Body of pancreas (tissue), 4 donors: ENCODE data around the gene NFIA. TPM values are rescaled to one million over a fixed set of nuclear protein-coding genes. Genes with fewer than 3 reads are reported as not detected.

Experiments
- ATAC-seq: fragments of 150-250 bp; one replicate; pipeline ENCODE4 v1.9.1; 2016
- DNase-seq, 4 donors: peaks; one replicate each; pipeline ENCODE4 v3.0.0-alpha.2; 2019
- H3K27ac ChIP-seq, 4 donors: fragments of 200-600 bp; sonication (generic); 1 replicate in 3 of 4; 2 replicates in 1 of 4; pipeline versions ENCODE4 v1.5.1 to v1.6.1; 2016 to 2019; ENCODE audit warnings: mild to moderate bottlenecking in 1 of 4, mixed read lengths in 1 of 4, moderate library complexity in 1 of 4
- H3K27me3 ChIP-seq, 2 donors: fragments of 200-600 bp; sonication (generic); one replicate each; pipeline ENCODE4 v1.6.0; 2016; ENCODE audit warnings: mild to moderate bottlenecking in 1 of 2
- H3K36me3 ChIP-seq, 2 donors: fragments of 200-600 bp; sonication (generic); replicated peaks in 1 of 2; 2 replicates each; pipeline ENCODE4 v1.5.1; 2016; ENCODE audit warnings: low read depth in 2 of 2; ENCODE audit not compliant: insufficient read depth in 1 of 2
- H3K4me1 ChIP-seq: fragments of 200-600 bp; sonication (generic); one replicate; pipeline ENCODE4 v1.6.0; 2016
- H3K4me3 ChIP-seq, 2 donors: fragments of 200-600 bp; sonication (generic); 1 replicate in 1 of 2; 2 replicates in 1 of 2; pipeline ENCODE4 v1.5.1; 2016 to 2019
- H3K9me3 ChIP-seq, 3 donors: fragments of 200-600 bp; sonication (generic); 1 replicate in 2 of 3; 2 replicates in 1 of 3; pipeline ENCODE4 v1.5.1; 2016
- POLR2A ChIP-seq, 3 donors: fragments of 450-650 bp; IDR thresholded peaks; one replicate each; pipeline ENCODE4 v1.6.1; 2016; ENCODE audit warnings: antibody characterized with exemption in 3 of 3, mild to moderate bottlenecking in 2 of 3
- WGBS, 2 donors: methylation state at CpG; one replicate each; pipeline ENCODE4 v1.1.5; 2017; 5-methylcytosine and 5-hydroxymethylcytosine counted together
- intact Hi-C: fragments of 100-400 bp; cut with DNase I; formaldehyde crosslinking; loops from one replicate; pipeline ENCODE4 v1.15.1; 2023
- total RNA-seq, 2 donors: library from RNA; depleted of rRNA; stranded (reverse); fragments of >200 nt; gene quantifications; one replicate each; pipeline ENCODE4 v1.1.0, GENCODE V29; 2016
- TF ChIP-seq, protein P1 (sequence below), 7 experiments: fragments of 450-650 bp in 4 of 7; fragments of 200-600 bp in 3 of 7; sonication (generic) in 3 of 7; IDR thresholded peaks; one replicate each; pipeline ENCODE4 v1.5.1; 2016 to 2019; ENCODE audit warnings: antibody characterized with exemption in 7 of 7

NFIA gene
- total RNA-seq, 2 donors from 2014 or later: 21.5 to 32.3 TPM

DNA sequence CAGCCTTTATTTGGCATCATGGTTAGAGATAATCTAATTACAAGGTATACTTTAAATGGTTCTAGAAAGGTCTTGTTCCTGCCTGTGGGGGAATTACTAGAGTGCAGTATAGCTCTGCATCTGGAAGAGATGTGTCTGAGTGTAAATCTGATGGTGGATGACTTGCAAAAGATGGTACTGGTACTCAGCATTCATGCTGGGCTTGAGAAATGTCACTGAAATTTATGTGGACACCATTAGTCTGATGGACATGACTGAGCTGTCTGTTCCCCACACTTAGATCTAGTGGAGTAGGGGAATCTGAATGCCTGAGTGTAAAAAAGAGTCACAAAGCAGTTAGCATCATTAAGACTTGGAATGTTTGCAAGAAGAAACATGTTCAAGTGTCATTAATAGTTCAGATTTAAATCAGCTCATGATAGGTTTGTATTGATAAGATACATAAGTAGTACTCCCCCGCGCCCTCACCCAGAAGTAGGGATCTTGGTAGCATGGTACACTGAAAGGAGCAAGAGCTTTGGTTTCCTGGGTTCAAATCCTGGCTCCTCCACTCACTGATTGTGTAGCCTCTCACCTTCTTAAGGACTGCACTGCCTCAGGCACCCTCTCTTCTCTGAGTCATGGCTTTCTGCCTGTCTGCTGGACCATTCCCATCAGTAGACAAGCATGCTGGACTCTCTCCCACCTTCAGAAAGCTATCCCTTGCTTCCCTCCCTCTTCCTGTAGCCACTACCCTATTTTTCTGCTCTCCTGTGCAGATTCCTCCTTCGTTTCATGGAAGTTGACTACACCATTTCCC lies 292.9 kb downstream of the NFIA start:
- TF ChIP-seq, protein P1, sequence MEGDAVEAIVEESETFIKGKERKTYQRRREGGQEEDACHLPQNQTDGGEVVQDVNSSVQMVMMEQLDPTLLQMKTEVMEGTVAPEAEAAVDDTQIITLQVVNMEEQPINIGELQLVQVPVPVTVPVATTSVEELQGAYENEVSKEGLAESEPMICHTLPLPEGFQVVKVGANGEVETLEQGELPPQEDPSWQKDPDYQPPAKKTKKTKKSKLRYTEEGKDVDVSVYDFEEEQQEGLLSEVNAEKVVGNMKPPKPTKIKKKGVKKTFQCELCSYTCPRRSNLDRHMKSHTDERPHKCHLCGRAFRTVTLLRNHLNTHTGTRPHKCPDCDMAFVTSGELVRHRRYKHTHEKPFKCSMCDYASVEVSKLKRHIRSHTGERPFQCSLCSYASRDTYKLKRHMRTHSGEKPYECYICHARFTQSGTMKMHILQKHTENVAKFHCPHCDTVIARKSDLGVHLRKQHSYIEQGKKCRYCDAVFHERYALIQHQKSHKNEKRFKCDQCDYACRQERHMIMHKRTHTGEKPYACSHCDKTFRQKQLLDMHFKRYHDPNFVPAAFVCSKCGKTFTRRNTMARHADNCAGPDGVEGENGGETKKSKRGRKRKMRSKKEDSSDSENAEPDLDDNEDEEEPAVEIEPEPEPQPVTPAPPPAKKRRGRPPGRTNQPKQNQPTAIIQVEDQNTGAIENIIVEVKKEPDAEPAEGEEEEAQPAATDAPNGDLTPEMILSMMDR (IDR thresholded peaks at IDR 0.05): no peak
- no peak for TF ChIP-seq POLR2A (IDR thresholded peaks at IDR 0.05)

DNA sequence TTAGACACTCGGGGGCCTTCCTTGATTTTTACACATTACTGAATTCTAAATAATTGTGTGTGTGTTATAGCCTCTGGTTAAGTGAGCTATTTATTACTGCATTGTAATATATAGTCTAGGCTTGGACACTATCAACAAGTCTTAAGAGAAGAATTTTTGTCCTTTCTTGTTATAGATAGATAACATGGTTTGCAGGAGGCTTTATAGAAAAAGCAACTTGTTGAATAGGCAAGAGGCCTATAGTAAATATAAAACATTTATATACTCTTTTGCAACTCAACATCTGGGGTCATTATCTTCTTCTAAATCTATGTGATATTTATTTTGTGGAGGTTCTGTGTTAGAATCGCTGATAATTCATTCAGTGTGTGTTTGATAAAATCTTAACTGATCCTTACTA lies 293.8 kb downstream of the NFIA start:
- no peaks in the 10 kb centered on the region for H3K9me3 ChIP-seq
- H3K36me3 ChIP-seq: no peaks in the 10 kb centered on the region
- DNase-seq (no peak), ATAC-seq (no peak)
- 85 to 89% methylated on average over 2 of the region's 2 CpGs for WGBS, 2 donors
- H3K4me3 ChIP-seq: no peak overlapping the region
- no peaks in the 10 kb centered on the region for H3K27me3 ChIP-seq
- no peak overlapping the region for H3K27ac ChIP-seq
- intact Hi-C loops: no loop called here
- TF ChIP-seq, protein P1 (IDR thresholded peaks at IDR 0.05): no peak
- no peaks in the 10 kb centered on the region for H3K4me1 ChIP-seq

More for the DNA sequence above, 292.9 kb downstream of the NFIA start:
- H3K4me3 ChIP-seq: no peak overlapping the region
- H3K27ac ChIP-seq: no peak overlapping the region
- H3K4me1 ChIP-seq: no peaks in the 10 kb centered on the region
- no peaks in the 10 kb centered on the region for H3K36me3 ChIP-seq
- WGBS, 2 donors: 90 to 93% methylated on average over 3 of the region's 3 CpGs
- intact Hi-C loops: no loop called here
- no peaks in the 10 kb centered on the region for H3K9me3 ChIP-seq
- no peak for DNase-seq
- ATAC-seq: no peak
- H3K27me3 ChIP-seq: no peaks in the 10 kb centered on the region

GRCh38 chr1:61377242-61377958 lies 295.0 kb downstream of the NFIA start:
- no peak for ATAC-seq
- Histone ChIP-seq H3K27me3 (no peaks in the 10 kb centered on the region), H3K9me3 (no peaks in the 10 kb centered on the region), H3K27ac (no peak overlapping the region), H3K36me3 (no peaks in the 10 kb centered on the region), H3K4me1 (no peaks in the 10 kb centered on the region), H3K4me3 (no peak overlapping the region)
- TF ChIP-seq, protein P1 (IDR thresholded peaks at IDR 0.05): no peak
- TF ChIP-seq POLR2A (IDR thresholded peaks at IDR 0.05): no peak
- DNase-seq: no peak
- WGBS, 2 donors: 80 to 92% methylated on average over 7 of the region's 7 CpGs
- intact Hi-C loops: no loop called here

- no peak for TF ChIP-seq POLR2A (IDR thresholded peaks at IDR 0.05)
- TF ChIP-seq, protein P1 (IDR thresholded peaks at IDR 0.05): no peak
- H3K4me3 ChIP-seq: no peak overlapping the region
- intact Hi-C loops: no loop called here
- ATAC-seq (no peak), DNase-seq (no peak)
- no peaks in the 10 kb centered on the region for H3K4me1 ChIP-seq
- H3K27ac ChIP-seq: no peak overlapping the region
- H3K36me3 ChIP-seq: peaks cover 0 to 5% of the 10 kb centered on the region in 2 donors
- 67 to 73% methylated on average over 4 of the region's 4 CpGs for WGBS, 2 donors
- no peaks in the 10 kb centered on the region for H3K27me3 ChIP-seq
- no peaks in the 10 kb centered on the region for H3K9me3 ChIP-seq
Observed at GRCh38 chr1:61378494-61379180, 296.3 kb downstream of the NFIA start.
